Measurements from ENCODE around the gene THRA. TPM values are rescaled to one million over a fixed set of nuclear protein-coding genes. Genes with fewer than 3 reads are reported as not detected.
A peak's percentile ranks its signal among the peaks of the same experiment; 100 is the strongest.

Gene THRA
- total and polyA plus RNA-seq, 2 experiments from 2014 or later, result 58.1 to 87.0 TPM

DNA sequence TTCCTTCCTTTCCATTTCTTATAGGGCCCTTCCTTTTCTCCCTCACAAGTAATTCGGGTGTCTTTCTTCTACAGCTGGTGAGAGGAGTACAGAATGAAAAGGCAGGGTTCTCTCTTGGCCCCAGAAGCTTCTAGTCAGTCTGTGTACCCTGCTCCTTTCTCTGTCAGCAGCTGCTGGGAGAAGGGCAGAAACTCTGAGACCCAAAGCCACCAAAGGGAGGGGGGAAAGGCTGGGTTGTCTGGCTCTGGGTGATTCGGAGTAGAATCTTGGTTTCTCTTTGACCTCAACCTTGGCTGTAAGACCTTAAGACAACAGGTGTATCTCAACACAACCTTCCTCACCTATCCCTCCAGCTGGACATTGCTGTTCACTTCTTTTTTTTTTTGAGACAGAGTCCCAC is 40.9 kb downstream of the THRA start:
- Histone ChIP-seq H3K4me3 (no peak overlapping the region), H3K4me1 (ENCODE audit: low read depth) (peaks cover 38% of the 10 kb centered on the region), H3K36me3 (no peaks in the 10 kb centered on the region), H3K27me3 (no peaks in the 10 kb centered on the region), H3K9me3 (ENCODE audit: low read depth) (no peaks in the 10 kb centered on the region), H3K27ac (peak overlapping the region; percentile 76)
- TF ChIP-seq, protein P1, sequence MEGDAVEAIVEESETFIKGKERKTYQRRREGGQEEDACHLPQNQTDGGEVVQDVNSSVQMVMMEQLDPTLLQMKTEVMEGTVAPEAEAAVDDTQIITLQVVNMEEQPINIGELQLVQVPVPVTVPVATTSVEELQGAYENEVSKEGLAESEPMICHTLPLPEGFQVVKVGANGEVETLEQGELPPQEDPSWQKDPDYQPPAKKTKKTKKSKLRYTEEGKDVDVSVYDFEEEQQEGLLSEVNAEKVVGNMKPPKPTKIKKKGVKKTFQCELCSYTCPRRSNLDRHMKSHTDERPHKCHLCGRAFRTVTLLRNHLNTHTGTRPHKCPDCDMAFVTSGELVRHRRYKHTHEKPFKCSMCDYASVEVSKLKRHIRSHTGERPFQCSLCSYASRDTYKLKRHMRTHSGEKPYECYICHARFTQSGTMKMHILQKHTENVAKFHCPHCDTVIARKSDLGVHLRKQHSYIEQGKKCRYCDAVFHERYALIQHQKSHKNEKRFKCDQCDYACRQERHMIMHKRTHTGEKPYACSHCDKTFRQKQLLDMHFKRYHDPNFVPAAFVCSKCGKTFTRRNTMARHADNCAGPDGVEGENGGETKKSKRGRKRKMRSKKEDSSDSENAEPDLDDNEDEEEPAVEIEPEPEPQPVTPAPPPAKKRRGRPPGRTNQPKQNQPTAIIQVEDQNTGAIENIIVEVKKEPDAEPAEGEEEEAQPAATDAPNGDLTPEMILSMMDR (IDR thresholded peaks at IDR 0.05; ENCODE audit: low read depth, low read length), result no peak
- DNase-seq (ENCODE audit: low read depth in 1 of 2, low spot score in 1 of 2), result no peak

DNA sequence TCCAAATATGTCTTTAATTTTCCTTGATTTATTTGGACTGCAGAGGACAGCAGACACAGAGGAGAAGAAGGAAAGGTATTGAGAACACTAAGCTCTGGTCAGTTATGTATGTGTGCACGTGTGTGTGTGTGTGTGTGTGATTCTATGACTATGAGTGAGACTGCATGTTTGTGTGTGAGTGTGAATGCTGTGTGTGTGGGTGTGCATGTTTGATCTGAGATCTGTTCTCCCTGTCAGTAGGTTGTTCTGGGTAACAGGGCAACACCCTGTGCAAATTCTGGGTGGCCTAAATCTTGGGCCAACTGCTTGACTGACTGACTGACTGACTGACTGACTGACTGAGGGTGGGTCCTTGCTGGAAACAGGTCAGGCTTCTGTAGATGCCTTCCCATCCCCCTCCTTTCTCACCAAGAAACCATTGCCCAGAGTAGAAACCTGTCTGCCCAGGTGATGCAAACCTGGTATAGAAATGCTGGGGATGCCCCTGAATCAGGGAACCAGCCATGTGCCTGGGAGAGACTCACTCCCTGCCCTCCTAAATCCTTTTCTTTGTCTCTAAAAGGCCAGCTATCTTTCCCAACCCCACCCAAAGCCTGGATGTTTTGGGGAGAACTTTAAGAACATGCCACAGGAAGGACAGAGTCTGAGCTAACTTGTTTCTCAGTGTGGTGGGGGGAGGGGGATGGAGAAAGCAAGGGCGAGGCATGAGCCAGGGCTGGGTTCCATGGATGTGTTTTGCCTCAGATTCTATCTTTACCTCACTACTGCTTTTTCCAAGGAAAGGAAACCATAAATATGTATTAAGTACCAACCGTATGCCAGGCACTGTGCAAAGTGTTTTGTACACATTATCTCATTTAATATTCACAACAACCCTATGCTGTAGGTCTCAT is 42.1 kb downstream of the THRA start:
- H3K36me3 ChIP-seq, result no peaks in the 10 kb centered on the region
- H3K9me3 ChIP-seq (ENCODE audit: low read depth), result no peaks in the 10 kb centered on the region
- H3K4me3 ChIP-seq, result no peak overlapping the region
- no peak overlapping the region for H3K27ac ChIP-seq
- TF ChIP-seq, protein P1 (IDR thresholded peaks at IDR 0.05; ENCODE audit: low read depth, low read length), result no peak
- H3K4me1 ChIP-seq (ENCODE audit: low read depth), result peaks cover 39% of the 10 kb centered on the region
- no peaks in the 10 kb centered on the region for H3K27me3 ChIP-seq
- no peak for DNase-seq (ENCODE audit: low read depth in 1 of 2, low spot score in 1 of 2)

DNA sequence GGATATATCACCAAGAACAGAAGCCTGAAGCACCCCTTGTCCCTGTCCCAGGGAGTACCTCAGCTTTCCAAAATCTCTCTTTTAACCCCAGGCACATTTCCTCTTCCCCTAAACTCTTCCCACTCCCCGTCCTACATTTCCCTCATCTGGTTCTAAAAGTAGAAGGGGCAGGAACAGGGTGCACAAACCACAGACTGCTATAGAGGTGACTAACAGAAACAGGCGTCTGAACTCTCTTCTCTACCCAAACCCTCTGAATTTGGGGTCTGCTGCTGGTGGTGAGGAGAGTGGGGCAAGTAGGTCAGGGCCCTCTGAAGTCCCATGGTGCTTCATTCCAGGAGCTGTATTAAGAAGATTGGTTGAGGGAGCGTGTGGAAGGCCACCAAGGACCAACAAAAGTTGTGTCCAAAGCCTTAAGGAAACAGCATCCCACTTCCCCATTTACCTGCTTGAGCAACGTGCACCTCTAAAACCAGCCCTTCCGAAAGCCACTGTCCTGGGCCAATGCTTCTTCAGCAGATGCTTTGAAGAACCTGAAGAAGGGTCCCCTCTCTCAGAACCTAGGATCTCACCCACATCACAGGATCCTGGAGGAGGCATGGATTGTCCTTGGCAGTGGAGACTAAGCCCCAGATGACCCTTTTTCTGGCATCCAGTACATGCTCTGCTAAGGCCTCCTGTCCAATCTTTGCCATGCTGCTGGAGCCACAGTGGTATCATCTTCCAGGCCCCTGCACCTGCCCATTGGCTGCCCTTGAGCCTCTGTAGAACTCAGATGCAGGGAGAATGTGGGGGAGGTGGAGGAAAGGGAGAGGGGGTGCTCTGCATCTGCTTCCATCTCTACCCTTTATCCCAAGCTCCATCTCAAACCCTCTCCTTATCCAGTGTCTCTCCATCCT is 43.3 kb downstream of the THRA start:
- H3K4me3 ChIP-seq, result no peak overlapping the region
- TF ChIP-seq, protein P1 (IDR thresholded peaks at IDR 0.05; ENCODE audit: low read depth, low read length), result no peak
- no peaks in the 10 kb centered on the region for H3K36me3 ChIP-seq
- H3K27ac ChIP-seq, result no peak overlapping the region
- no peaks in the 10 kb centered on the region for H3K27me3 ChIP-seq
- no peak for DNase-seq (ENCODE audit: low read depth in 1 of 2, low spot score in 1 of 2)
- H3K4me1 ChIP-seq (ENCODE audit: low read depth), result peaks cover 50% of the 10 kb centered on the region
- H3K9me3 ChIP-seq (ENCODE audit: low read depth), result no peaks in the 10 kb centered on the region

DNA sequence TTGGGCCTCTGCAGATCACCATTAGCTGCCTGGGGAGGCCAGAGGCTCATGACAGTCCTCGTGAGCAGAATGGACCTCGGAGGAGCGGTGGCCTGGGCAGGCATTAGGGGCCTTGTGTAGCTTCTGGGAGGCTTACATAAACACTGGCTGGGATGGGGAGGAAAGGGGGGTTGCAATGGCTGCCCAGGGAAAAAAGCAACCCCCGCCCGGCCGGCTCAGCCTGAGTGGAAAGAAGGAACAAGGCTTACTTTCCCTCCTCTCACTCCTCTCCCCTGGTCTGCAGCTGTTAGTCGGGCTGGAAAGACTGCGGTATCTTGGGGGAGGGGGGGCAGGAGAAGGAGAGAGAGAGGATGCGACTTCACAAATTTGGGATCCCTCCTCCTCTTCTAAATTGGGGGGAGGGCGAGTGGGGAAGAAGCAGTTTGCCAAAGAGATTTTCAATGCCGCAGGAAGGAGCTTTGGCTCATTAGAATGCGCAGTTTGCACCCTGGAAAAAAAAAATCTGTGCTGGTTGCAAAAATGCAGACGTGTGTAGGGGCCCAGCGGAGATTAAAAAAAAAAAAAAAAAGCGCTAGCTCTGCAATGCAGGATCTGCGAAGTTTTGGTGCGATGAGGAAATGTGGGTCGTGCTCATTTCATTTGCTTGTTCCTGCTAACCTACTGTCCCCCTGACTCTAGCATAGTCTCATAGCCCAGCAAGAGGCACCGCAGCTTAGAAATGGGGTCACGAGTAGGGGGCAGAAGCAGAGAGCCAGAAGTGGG is 44.2 kb downstream of the THRA start:
- peak in 1 of 2 donors; percentile 67 for DNase-seq (ENCODE audit: low read depth in 1 of 2, low spot score in 1 of 2)
- TF ChIP-seq, protein P1 (IDR thresholded peaks at IDR 0.05; ENCODE audit: low read depth, low read length), result no peak
- Histone ChIP-seq H3K36me3 (no peaks in the 10 kb centered on the region), H3K4me3 (no peak overlapping the region), H3K27ac (no peak overlapping the region), H3K4me1 (ENCODE audit: low read depth) (peaks cover 53% of the 10 kb centered on the region), H3K9me3 (ENCODE audit: low read depth) (no peaks in the 10 kb centered on the region), H3K27me3 (no peaks in the 10 kb centered on the region)
